Non-pigmented ciliary epithelial cell (primary cell): ENCODE results near the gene UQCC3.
A peak's percentile ranks its signal among the peaks of the same experiment; 100 is the strongest.
"Not testable (repeated sequence)": the region's sequence is repeated elsewhere in the genome, so short reads cannot be mapped to it uniquely, and the experiment has no call there.

ENCODE experiments used
- DNase-seq: peaks from one replicate; pipeline ENCODE4 v3.0.0-alpha.2; 2010; ENCODE audit warnings: low read depth

The UQCC3 gene

GRCh38 chr11:62671608-62672389 lies at the start of gene UQCC3, which contains the start of gene LBHD1:
TSS of gene UQCC3 (plus strand) at chr11:62671673. CDS start at chr11:62671746, 73 bp downstream.
TSS of gene LBHD1 (minus strand) at chr11:62672267. CDS start at chr11:62670031, 2,236 bp downstream.
- no peak for DNase-seq

GRCh38 chr11:62622476-62623089 lies 48.9 kb upstream of the UQCC3 start:
- DNase-seq: no peak

GRCh38 chr11:62627713-62628112 lies 43.8 kb upstream of the UQCC3 start:
- DNase-seq: no peak

GRCh38 chr11:62632492-62632891 lies 39.0 kb upstream of the UQCC3 start:
- DNase-seq: no peak

- DNase-seq: no peak
Observed at GRCh38 chr11:62644220-62644619, 27.3 kb upstream of the UQCC3 start.

GRCh38 chr11:62645671-62645945 lies 25.9 kb upstream of the UQCC3 start:
- DNase-seq: no peak

GRCh38 chr11:62645946-62646824 lies 25.3 kb upstream of the UQCC3 start, which contains the start of gene GANAB:
TSS of gene GANAB (minus strand) at chr11:62646613. CDS start at chr11:62646599, 14 bp downstream.
- DNase-seq: peak; percentile 86

GRCh38 chr11:62646825-62647608 lies 24.5 kb upstream of the UQCC3 start:
- DNase-seq: no peak

GRCh38 chr11:62647609-62648005 lies 23.9 kb upstream of the UQCC3 start:
- DNase-seq: no peak

GRCh38 chr11:62648185-62648966 lies 23.1 kb upstream of the UQCC3 start:
- DNase-seq: no peak

- DNase-seq: no peak
Observed at GRCh38 chr11:62648967-62649364, 22.5 kb upstream of the UQCC3 start.

- no peak for DNase-seq
Observed at GRCh38 chr11:62649486-62649885, 22.0 kb upstream of the UQCC3 start.

GRCh38 chr11:62650283-62650682 lies 21.2 kb upstream of the UQCC3 start:
- DNase-seq: not testable (repeated sequence)

GRCh38 chr11:62652161-62653006 lies 19.1 kb upstream of the UQCC3 start:
- DNase-seq: no peak

- no peak for DNase-seq
Observed at GRCh38 chr11:62654297-62654696, 17.2 kb upstream of the UQCC3 start.

GRCh38 chr11:62656796-62657429 lies 14.6 kb upstream of the UQCC3 start:
- no peak for DNase-seq

- DNase-seq: no peak
Observed at GRCh38 chr11:62664405-62665074, 6.9 kb upstream of the UQCC3 start.

- peak; percentile 70 for DNase-seq
Observed at GRCh38 chr11:62665075-62665598, 6.3 kb upstream of the UQCC3 start, which contains the start of the genes C11orf98 and CSKMT. TSS of gene C11orf98 (minus strand) at chr11:62665210. CDS start at chr11:62665169, 41 bp downstream. TSS of gene CSKMT (plus strand) at chr11:62665312. CDS start at chr11:62665880, 568 bp downstream.
